T47D (cell line): ENCODE data around the gene OR1D2.
"Not testable (repeated sequence)": the region's sequence is repeated elsewhere in the genome, so short reads cannot be mapped to it uniquely, and the experiment has no call there.

Experiments used
- DNase-seq, 2 experiments: peaks; one replicate each; pipeline versions ENCODE4 v3.0.0 to v3.0.0-alpha.2; 2011 to 2012; ENCODE audit warnings: low read depth in 1 of 2, low spot score in 1 of 2
- JUND ChIP-seq: IDR thresholded peaks from 2 replicates; pipeline ENCODE4 v1.6.1; 2012; ENCODE audit warnings: low read depth
- in situ Hi-C: cut with HindIII; loops from 2 replicates; pipeline ENCODE4 v1.10.0; 2016; ENCODE audit warnings: low sequenced_read_pairs, low pct_unique_long_range_greater_than_20kb

Gene OR1D2

GRCh38 chr17:3104322-3104721 lies at the start of gene OR1D2:
OR1D2 (minus strand) TSS chr17:3104422; CDS start chr17:3092996, 11,426 bp downstream.
- TF ChIP-seq JUND, result no peak
- no peak for DNase-seq
- in situ Hi-C loops, result no loop called here

- DNase-seq, in situ Hi-C loops: not testable (repeated sequence)
Measured at GRCh38 chr17:3137494-3137893, 33.3 kb upstream of the OR1D2 start.

- no peak for TF ChIP-seq JUND
- no peak for DNase-seq
- in situ Hi-C loops, result no loop called here
Measured at GRCh38 chr17:3127451-3127850, 23.2 kb upstream of the OR1D2 start, which contains the start of gene OR1G1. OR1G1 (minus strand) TSS chr17:3127551; CDS start chr17:3127551, 0 bp downstream.

GRCh38 chr17:3073850-3074249 lies 30.4 kb downstream of the OR1D2 start:
- in situ Hi-C loops, DNase-seq: not testable (repeated sequence)

- DNase-seq, in situ Hi-C loops: not testable (repeated sequence)
Measured at GRCh38 chr17:3065192-3065591, 39.0 kb downstream of the OR1D2 start.

GRCh38 chr17:3063507-3063906 lies 40.7 kb downstream of the OR1D2 start, which contains the start of gene OR1D5:
OR1D5 (minus strand) TSS chr17:3063607; CDS start chr17:3063607, 0 bp downstream.
- DNase-seq, in situ Hi-C loops: not testable (repeated sequence)

- DNase-seq, in situ Hi-C loops: not testable (repeated sequence)
Measured at GRCh38 chr17:3062824-3063377, 41.3 kb downstream of the OR1D2 start.

GRCh38 chr17:3054868-3055267 lies 49.4 kb downstream of the OR1D2 start:
- in situ Hi-C loops, DNase-seq: not testable (repeated sequence)

- no peak for DNase-seq
- in situ Hi-C loops, result no loop called here
- no peak for TF ChIP-seq JUND
Measured at GRCh38 chr17:3049705-3050295, 54.4 kb downstream of the OR1D2 start.

GRCh38 chr17:3048727-3049471 lies 55.3 kb downstream of the OR1D2 start:
- peak; percentile 75 to 98 for DNase-seq
- in situ Hi-C loops, result no loop called here

GRCh38 chr17:3046753-3047152 lies 57.5 kb downstream of the OR1D2 start:
- in situ Hi-C loops, result no loop called here
- no peak for DNase-seq
- no peak for TF ChIP-seq JUND

More at GRCh38 chr17:3048727-3049471, 55.3 kb downstream of the OR1D2 start:
- no peak for TF ChIP-seq JUND

- in situ Hi-C loops, result no loop called here
- peak in 1 of 2 experiments; percentile 52 for DNase-seq
- no peak for TF ChIP-seq JUND
Measured at GRCh38 chr17:3043737-3044365, 60.4 kb downstream of the OR1D2 start.

- in situ Hi-C loops, result no loop called here
- TF ChIP-seq JUND, result no peak
- DNase-seq, result no peak
Measured at GRCh38 chr17:3040882-3041281, 63.3 kb downstream of the OR1D2 start.
